Lung (tissue), 12 donors: ENCODE results near the gene CMBL. TPM values are rescaled to one million over a fixed set of nuclear protein-coding genes. Genes with fewer than 3 reads are reported as not detected.

ENCODE experiments used
- ATAC-seq: fragments of 200-7000 bp; cut with Tn5 transposase; one replicate; pipeline ENCODE4 v1.9.1; 2020; ENCODE audit warnings: moderate number of reproducible peaks; ENCODE audit not compliant: insufficient read depth, low FRiP score
- DNase-seq, 3 donors: peaks; one replicate each; pipeline ENCODE4 v3.0.0-alpha.2; 2013 to 2017
- H3K27ac ChIP-seq, 2 donors: one replicate each; pipeline ENCODE4 v1.5.1; 2013; ENCODE audit warnings: mild to moderate bottlenecking in 2 of 2, moderate library complexity in 2 of 2, control low read depth in 1 of 2, inconsistent platforms in 1 of 2, low read depth in 1 of 2, low read length in 1 of 2
- H3K27me3 ChIP-seq, 3 donors: one replicate each; pipeline ENCODE4 v1.5.1; 2013; ENCODE audit warnings: low read length in 2 of 3; ENCODE audit not compliant: control insufficient read depth in 3 of 3, insufficient read depth in 3 of 3
- H3K36me3 ChIP-seq, 4 donors: one replicate each; pipeline ENCODE4 v1.5.1; 2013; ENCODE audit warnings: low read length in 4 of 4, mild to moderate bottlenecking in 1 of 4, moderate library complexity in 1 of 4; ENCODE audit not compliant: control insufficient read depth in 4 of 4, insufficient read depth in 4 of 4
- H3K4me1 ChIP-seq, 5 donors: one replicate each; pipeline ENCODE4 v1.5.1; 2013; ENCODE audit warnings: low read length in 5 of 5, mild to moderate bottlenecking in 2 of 5, moderate library complexity in 1 of 5; ENCODE audit not compliant: control insufficient read depth in 5 of 5, insufficient read depth in 5 of 5
- H3K4me3 ChIP-seq: one replicate; pipeline ENCODE4 v1.5.1; 2013; ENCODE audit warnings: mild to moderate bottlenecking, control low read depth, moderate library complexity
- H3K9ac ChIP-seq, 2 donors: one replicate each; pipeline ENCODE4 v1.5.1; 2013; ENCODE audit warnings: low read length in 2 of 2, control low read depth in 1 of 2; ENCODE audit not compliant: insufficient read depth in 1 of 2
- H3K9me3 ChIP-seq, 4 donors: one replicate each; pipeline ENCODE4 v1.5.1; 2013; ENCODE audit warnings: low read length in 3 of 4, mild to moderate bottlenecking in 1 of 4, moderate library complexity in 1 of 4; ENCODE audit not compliant: control insufficient read depth in 4 of 4, insufficient read depth in 3 of 4
- WGBS, 2 donors: extraction: QIAGEN DNeasy Blood & Tissue Kit; methylation state at CpG; one replicate each; pipeline ENCODE4 v1.1.7; 2013; 5-methylcytosine and 5-hydroxymethylcytosine counted together
- polyA plus RNA-seq, 2 donors: library from polyadenylated mRNA; stranded (reverse); fragments of 200-250 nt; gene quantifications; one replicate each; pipeline ENCODE4 v1.2.1, GENCODE V29; 2013
- total RNA-seq, 2 donors: library from RNA; depleted of rRNA in 1 of 2; stranded (reverse); fragments of >200 nt in 1 of 2; gene quantifications; one replicate each; pipeline ENCODE4 v1.2.1, GENCODE V29; 2014 to 2021
- TF ChIP-seq, protein P1 (sequence below): IDR thresholded peaks from 2 replicates; pipeline ENCODE4 v1.5.1; 2012; ENCODE audit warnings: mild to moderate bottlenecking; ENCODE audit errors: control extremely low read depth, extremely low read depth
- donor health status: control.
- donor health status: control.
- donor health status: Bipolar disorder and iron deficiency.
- donor health status: healthy.
- donor health status: DM: yes; HTN: yes; CAD: no.

Gene CMBL
- total and polyA plus RNA-seq, 4 donors = 8.1 to 15.9 (median 12.9) TPM

DNA sequence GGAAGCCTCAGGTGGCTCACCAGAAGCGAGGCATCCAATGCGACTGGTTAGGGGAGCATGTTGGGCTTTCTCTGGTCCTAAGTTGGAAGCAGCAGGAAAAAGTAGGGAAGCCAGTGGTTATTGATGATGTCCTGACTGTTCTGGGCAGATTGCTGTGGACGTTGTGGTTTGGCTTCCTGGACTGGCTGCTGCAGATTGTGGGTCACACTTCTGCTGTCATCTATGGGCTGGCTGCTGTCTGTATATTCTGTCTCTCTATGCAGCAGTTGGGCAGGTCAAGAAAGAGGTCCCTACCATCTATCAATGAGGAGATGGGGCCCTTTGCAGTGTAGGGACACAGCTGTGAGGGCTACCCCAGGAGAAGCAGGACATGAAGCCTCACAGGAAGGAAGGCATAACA lies 32.3 kb upstream of the CMBL start:
- H3K9ac ChIP-seq = no peak overlapping the region
- peaks cover 0 to 2% (median 0%) of the 10 kb centered on the region in 4 donors for H3K9me3 ChIP-seq
- H3K4me1 ChIP-seq = peaks cover 0 to 8% (median 0%) of the 10 kb centered on the region in 5 donors
- DNase-seq (no peak), ATAC-seq (no peak)
- TF ChIP-seq, protein P1, sequence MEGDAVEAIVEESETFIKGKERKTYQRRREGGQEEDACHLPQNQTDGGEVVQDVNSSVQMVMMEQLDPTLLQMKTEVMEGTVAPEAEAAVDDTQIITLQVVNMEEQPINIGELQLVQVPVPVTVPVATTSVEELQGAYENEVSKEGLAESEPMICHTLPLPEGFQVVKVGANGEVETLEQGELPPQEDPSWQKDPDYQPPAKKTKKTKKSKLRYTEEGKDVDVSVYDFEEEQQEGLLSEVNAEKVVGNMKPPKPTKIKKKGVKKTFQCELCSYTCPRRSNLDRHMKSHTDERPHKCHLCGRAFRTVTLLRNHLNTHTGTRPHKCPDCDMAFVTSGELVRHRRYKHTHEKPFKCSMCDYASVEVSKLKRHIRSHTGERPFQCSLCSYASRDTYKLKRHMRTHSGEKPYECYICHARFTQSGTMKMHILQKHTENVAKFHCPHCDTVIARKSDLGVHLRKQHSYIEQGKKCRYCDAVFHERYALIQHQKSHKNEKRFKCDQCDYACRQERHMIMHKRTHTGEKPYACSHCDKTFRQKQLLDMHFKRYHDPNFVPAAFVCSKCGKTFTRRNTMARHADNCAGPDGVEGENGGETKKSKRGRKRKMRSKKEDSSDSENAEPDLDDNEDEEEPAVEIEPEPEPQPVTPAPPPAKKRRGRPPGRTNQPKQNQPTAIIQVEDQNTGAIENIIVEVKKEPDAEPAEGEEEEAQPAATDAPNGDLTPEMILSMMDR = no peak
- no peak overlapping the region for H3K4me3 ChIP-seq
- 80 to 82% methylated on average over 3 of the region's 3 CpGs for WGBS, 2 donors
- H3K27ac ChIP-seq = no peak overlapping the region
- H3K36me3 ChIP-seq = no peaks in the 10 kb centered on the region
- no peaks in the 10 kb centered on the region for H3K27me3 ChIP-seq

DNA sequence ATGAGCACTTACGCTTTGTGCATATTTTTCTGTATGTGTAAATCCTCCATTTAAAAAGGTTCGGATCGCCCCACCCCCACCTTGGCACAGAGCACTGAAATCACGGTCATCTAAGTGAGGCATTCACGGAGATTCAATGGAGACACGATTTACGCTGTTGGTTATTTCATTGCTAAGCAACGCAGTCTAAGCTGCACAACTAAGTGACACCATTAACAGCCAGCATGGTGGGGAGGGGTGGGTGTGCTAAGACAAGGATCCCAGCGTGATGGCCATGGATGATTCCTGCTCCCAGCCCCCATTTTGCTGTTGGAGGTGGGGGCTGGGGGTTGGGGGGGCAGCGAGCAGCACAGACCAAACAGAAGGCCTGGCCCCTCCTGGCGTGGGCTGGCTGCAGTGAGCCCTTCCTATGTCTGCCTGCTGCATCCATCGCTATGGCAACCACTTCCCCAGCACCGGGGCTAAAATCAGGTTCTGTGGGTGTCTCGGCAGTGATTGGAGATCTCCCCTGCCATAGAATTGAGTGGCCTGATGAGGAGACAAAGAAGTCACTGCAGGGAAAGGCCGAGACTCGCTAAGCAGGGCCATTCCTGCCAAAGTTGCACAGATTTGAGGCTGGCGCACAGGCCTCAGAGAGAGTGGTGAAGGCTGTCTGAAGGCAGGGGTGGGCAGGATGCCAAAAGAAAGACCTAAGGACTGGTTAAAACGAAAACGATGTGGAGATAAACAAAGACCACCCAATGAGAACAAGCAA lies 31.5 kb upstream of the CMBL start:
- no peak overlapping the region for H3K4me3 ChIP-seq
- DNase-seq = peak; percentile 67 to 80 (median 71)
- H3K27ac ChIP-seq = no peak overlapping the region
- H3K36me3 ChIP-seq = no peaks in the 10 kb centered on the region
- ATAC-seq = no peak
- no peaks in the 10 kb centered on the region for H3K27me3 ChIP-seq
- H3K4me1 ChIP-seq = peaks cover 0 to 8% (median 0%) of the 10 kb centered on the region in 5 donors
- TF ChIP-seq, protein P1 = no peak
- H3K9ac ChIP-seq = no peak overlapping the region
- 73 to 82% methylated on average over 19 of the region's 19 CpGs for WGBS, 2 donors
- peaks cover 0 to 5% (median 0%) of the 10 kb centered on the region in 4 donors for H3K9me3 ChIP-seq

DNA sequence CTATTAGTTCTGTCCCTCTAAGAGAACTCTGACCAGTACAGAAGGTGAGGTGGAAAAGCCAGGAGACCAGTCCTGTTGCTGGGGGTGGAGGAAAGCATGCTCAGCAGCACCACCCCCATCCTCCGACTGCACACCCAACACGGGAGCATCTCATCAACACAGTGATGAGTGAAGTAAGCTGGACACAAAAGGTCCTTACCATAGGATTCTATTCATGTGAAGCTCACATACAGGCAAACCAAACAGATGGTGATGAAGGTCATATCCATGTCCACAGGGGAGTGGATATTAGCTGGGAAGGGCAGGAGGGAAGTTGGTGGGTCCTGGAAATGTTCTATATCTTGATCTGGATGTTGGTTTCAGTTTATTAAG lies 31.0 kb upstream of the CMBL start:
- WGBS, 2 donors = 90 to 98% methylated on average over 2 of the region's 2 CpGs

More for the DNA sequence above, 31.0 kb upstream of the CMBL start:
- TF ChIP-seq, protein P1 = no peak
- Histone ChIP-seq H3K4me1 (peaks cover 0 to 8% (median 0%) of the 10 kb centered on the region in 5 donors), H3K9me3 (peaks cover 0 to 5% (median 0%) of the 10 kb centered on the region in 4 donors), H3K9ac (no peak overlapping the region), H3K27me3 (no peaks in the 10 kb centered on the region), H3K27ac (no peak overlapping the region), H3K4me3 (no peak overlapping the region), H3K36me3 (no peaks in the 10 kb centered on the region)
- DNase-seq (no peak), ATAC-seq (no peak)
